ENCODE measurements around the gene EFCAB6.

Gene EFCAB6

GRCh38 chr22:43490311-43490710 is 321.8 kb downstream of the EFCAB6 start:
- DNase-seq: no peak

GRCh38 chr22:43488937-43489336 is 323.2 kb downstream of the EFCAB6 start:
- no peak for DNase-seq

- no peak for DNase-seq
These were observed 323.9 kb downstream of the EFCAB6 start for GRCh38 chr22:43488031-43488866.

DNA sequence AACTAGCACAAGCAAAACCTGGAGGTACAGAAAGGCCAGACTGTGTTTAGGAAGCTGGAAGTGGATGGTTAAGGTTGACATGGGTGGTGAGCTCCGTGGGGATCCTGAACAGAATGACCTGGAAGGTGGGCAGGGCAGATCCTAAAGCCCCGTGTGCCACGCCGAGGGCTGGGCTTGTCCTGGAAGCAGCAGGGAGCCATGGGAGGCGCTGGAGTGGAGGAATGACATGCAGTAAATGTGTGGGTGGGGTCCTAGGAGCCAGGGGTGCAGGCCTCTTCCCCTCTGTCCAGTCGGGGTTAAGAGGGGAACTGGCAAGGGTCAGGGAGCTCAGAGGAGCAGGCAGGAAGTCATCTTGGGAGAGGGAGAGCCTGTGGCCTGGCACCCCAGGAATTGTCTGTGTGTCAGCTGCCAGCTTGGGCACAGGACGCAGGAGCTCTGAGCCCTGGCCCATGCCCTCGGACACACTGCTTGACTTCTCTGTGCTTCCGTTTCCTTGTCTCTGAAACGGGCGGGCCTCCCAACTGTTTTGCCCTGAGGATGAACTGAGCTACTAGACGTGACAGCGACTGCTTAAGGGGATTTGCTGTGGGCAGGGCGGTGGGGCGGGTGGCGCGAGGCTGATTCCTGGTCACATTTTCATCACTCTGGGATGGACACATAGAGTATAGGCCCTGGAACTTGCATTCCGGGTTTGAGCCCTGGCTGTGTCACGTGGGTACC is 324.6 kb downstream of the EFCAB6 start:
- no peak for DNase-seq

DNA sequence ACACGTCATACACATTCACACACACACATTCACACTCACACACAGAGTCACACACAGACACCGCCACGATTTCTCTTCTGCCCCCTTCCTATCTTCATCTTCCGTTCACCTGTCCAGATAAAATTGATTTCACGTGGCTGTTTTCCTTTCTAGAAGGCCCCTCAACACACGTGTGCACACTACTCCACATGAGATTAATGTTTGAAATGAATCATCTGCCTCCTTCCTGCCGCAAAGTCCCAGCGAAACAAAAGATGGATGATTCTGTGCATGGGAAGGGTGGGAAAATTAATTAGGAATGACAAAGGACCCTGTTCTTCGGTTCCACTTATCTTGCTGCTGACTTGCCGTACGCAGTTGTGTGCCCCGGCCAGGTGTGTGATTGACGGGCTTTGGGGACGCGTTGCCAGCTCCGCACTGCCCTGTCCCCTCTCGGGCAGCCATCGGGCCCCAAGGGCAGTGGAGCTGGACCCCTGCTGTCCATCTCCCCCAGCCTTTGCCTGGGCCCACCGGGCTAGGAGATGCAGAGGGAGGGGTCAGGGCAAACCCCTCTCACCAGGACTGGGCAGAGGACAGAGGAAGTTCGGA is 326.5 kb downstream of the EFCAB6 start:
- no peak for DNase-seq

DNA sequence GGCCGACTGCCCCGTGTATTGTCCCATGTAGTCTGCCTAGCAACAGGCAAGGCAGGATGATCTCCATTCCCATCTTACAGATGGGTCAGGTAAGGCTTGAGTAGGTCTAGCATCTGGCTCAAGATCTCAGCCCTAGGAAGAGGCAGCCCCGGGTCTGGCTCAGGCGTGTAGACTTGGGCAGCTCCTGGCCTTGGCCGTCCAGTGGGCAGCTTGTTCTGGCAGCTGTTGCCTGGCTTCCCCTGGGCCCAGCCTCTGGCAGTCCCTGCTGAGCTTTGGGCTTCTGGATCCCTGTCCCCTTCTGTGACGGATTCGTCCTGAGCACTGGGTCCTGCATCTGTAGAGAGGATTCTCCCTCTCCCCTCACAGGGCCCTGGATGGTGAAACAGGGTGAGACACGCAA is 327.9 kb downstream of the EFCAB6 start:
- DNase-seq: no peak

GRCh38 chr22:43483669-43484068 is 328.4 kb downstream of the EFCAB6 start:
- DNase-seq: no peak

GRCh38 chr22:43483266-43483665 is 328.8 kb downstream of the EFCAB6 start:
- no peak for DNase-seq

GRCh38 chr22:43482318-43482625 is 329.8 kb downstream of the EFCAB6 start:
- DNase-seq: no peak

DNA sequence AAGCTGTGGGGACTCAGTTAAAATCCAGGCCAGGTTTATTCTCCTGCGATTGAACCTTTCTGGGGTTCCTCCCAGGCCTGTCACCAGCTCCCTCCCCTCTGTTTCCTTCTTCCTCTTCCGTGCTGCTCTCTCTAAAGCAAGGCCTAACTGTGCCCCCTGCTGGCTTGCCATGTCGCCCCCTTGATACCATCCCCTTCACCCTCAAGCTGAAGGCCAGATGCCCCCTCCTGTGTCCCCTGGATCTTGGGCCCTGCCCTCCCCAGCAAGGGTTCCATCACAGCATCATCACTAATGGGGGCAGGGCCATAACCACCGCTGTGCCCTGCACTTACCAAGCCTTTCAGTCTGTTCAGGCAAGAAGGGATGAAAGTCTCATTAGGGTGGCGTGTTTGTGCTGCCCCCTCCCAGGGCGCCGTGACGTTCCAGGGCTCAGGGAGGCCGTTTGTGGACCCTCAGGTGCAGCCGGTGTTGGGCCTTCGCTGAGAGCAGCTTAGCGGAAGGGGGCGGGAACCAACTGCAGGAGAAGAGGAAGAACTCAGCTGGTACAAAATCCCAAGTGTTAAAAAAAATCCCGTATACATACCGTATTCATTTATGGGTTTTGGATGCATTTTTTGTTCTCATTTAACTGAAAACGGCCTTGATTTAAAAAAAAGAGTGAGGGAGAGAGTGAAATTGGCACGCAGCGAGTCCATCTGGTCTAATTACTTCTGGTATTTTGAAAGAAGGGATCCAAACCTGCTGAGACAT is 330.4 kb downstream of the EFCAB6 start:
- DNase-seq: no peak

DNA sequence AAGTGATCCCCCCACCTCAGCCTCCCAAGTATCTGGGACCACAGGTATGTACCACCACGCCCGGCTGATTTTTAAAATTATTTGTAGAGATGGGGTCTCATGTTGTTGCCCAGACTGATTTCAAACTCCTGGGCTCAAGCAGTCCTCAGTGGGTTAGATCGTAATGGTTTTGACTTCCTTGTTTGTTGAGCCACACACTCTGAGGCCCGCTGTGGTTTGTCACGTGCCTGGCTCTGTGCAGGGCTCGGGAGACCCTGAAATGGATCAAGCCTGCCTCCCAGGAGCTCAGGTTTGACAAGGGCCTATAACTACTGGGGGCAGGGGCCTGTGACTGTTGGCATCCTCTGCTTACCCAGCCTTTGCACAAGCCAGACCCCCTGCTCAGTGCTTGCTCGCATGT is 332.1 kb downstream of the EFCAB6 start:
- DNase-seq: no peak

- DNase-seq: no peak
These were observed 332.7 kb downstream of the EFCAB6 start for GRCh38 chr22:43479301-43479950.
